HL-60/S4 treated with phorbol 12-myristate 13-acetate at 8.2 ng/mL for 4 days and 3 days (cell line): Measurements from ENCODE around the gene NAA50.

ENCODE experiments used
- in situ Hi-C: fragments of 300-500 bp; cut with MboI; formaldehyde crosslinking; loops from 2 replicates; pipeline ENCODE4 v1.15.0; 2022; ENCODE audit warnings: low sequenced_read_pairs

NAA50 gene

GRCh38 chr3:113743006-113743630 lies 2.9 kb downstream of the NAA50 start:
- in situ Hi-C loops: no loop called here

GRCh38 chr3:113741620-113742019 lies 4.4 kb downstream of the NAA50 start:
- in situ Hi-C loops: no loop called here

GRCh38 chr3:113741086-113741485 lies 5.0 kb downstream of the NAA50 start:
- in situ Hi-C loops: no loop called here

GRCh38 chr3:113736548-113737089 lies 9.4 kb downstream of the NAA50 start:
- in situ Hi-C loops: no loop called here

- in situ Hi-C loops: no loop called here
These were observed 14.4 kb downstream of the NAA50 start for GRCh38 chr3:113731694-113732093.

GRCh38 chr3:113730550-113730949 lies 15.5 kb downstream of the NAA50 start:
- in situ Hi-C loops: no loop called here

- in situ Hi-C loops: no loop called here
These were observed 17.4 kb downstream of the NAA50 start for GRCh38 chr3:113728661-113729060.

GRCh38 chr3:113721636-113722035 lies 24.4 kb downstream of the NAA50 start:
- in situ Hi-C loops: no loop called here

- in situ Hi-C loops: no loop called here
These were observed 26.3 kb downstream of the NAA50 start for GRCh38 chr3:113719758-113720157.

GRCh38 chr3:113719294-113719693 lies 26.8 kb downstream of the NAA50 start:
- in situ Hi-C loops: no loop called here

GRCh38 chr3:113717818-113718217 lies 28.2 kb downstream of the NAA50 start:
- in situ Hi-C loops: no loop called here

- in situ Hi-C loops: no loop called here
These were observed 28.7 kb downstream of the NAA50 start for GRCh38 chr3:113717308-113717707.

GRCh38 chr3:113714702-113715101 lies 31.3 kb downstream of the NAA50 start:
- in situ Hi-C loops: no loop called here

GRCh38 chr3:113712129-113712528 lies 33.9 kb downstream of the NAA50 start:
- in situ Hi-C loops: no loop called here

- in situ Hi-C loops: no loop called here
These were observed 38.2 kb downstream of the NAA50 start for GRCh38 chr3:113707835-113708234.

- in situ Hi-C loops: no loop called here
These were observed 47.1 kb downstream of the NAA50 start for GRCh38 chr3:113698956-113699355.

- in situ Hi-C loops: no loop called here
These were observed 47.8 kb downstream of the NAA50 start for GRCh38 chr3:113698213-113698742.

- in situ Hi-C loops: no loop called here
These were observed 48.5 kb downstream of the NAA50 start for GRCh38 chr3:113697500-113698090.

GRCh38 chr3:113696658-113697499 lies 49.2 kb downstream of the NAA50 start:
- in situ Hi-C loops: no loop called here

GRCh38 chr3:113695786-113696645 lies 50.0 kb downstream of the NAA50 start, which contains the start of gene USF3:
TSS of gene USF3 (minus strand) at chr3:113696642. CDS start at chr3:113674878, 21,764 bp downstream.
- in situ Hi-C loops: no loop called here
